ENCODE results near the gene CRELD1. TPM values are rescaled to one million over a fixed set of nuclear protein-coding genes. Genes with fewer than 3 reads are reported as not detected.

The CRELD1 gene
- total and polyA plus RNA-seq, 8 donors: 29.9 to 81.2 (median 66.7) TPM

DNA sequence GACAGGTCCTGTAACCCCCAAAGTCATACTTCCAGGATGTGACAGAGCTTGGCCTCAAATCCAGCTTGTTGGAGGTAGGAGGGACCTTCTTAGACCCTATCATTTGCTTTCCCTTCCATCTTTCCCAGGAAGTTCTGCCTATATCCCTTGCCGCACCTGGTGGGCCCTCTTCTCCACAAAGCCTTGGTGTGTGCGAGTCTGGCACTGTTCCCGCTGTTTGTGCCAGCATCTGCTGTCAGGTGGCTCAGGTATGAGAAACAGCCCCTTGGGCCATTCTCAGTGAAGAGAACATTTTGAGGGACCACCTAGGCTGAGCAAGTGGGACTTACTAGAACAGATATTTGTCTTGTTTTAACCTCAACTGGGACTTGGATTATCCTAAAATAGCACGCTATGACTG lies 29.7 kb upstream of the CRELD1 start:
- H3K4me3 ChIP-seq: no peak overlapping the region
- H3K36me3 ChIP-seq: no peaks in the 10 kb centered on the region
- ATAC-seq (no peak), DNase-seq (no peak)
- intact Hi-C loops (cut with DNase I): no loop called here
- H3K9me3 ChIP-seq: no peaks in the 10 kb centered on the region
- no peak for TF ChIP-seq CTCF (IDR thresholded peaks at IDR 0.05)
- H3K4me1 ChIP-seq: peaks cover 3 to 23% of the 10 kb centered on the region in 2 donors
- no peaks in the 10 kb centered on the region for H3K27me3 ChIP-seq
- H3K27ac ChIP-seq: no peak overlapping the region

DNA sequence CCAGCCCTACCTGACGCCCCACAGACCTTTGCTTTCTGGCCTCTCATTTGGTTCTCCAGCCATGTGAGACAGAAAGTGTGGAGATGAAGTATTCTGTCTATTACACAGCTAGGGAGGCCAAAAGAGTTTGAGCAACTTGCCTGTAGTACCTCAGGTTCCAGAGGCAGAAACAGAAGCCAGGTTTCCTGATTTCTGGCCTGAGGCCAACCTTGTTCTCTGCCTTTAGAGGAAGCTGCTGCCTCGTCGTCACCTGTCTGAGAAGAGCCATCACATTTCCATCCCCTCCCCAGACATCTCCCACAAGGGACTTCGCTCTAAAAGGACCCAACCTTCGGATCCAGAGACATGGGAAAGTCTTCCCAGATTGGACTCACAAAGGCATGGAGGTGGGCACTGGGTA lies 27.2 kb upstream of the CRELD1 start:
- DNase-seq: no peak
- Histone ChIP-seq H3K4me1 (peaks cover 0 to 24% of the 10 kb centered on the region in 2 donors), H3K9me3 (no peaks in the 10 kb centered on the region), H3K27me3 (no peaks in the 10 kb centered on the region), H3K4me3 (no peak overlapping the region), H3K27ac (no peak overlapping the region), H3K36me3 (no peaks in the 10 kb centered on the region)
- TF ChIP-seq CTCF (IDR thresholded peaks at IDR 0.05): no peak
- no peak for ATAC-seq
- intact Hi-C loops (cut with DNase I): no loop called here

GRCh38 chr3:9908286-9908685 lies 25.3 kb upstream of the CRELD1 start:
- no peak for ATAC-seq
- no peak overlapping the region for H3K27ac ChIP-seq
- intact Hi-C loops (cut with DNase I): no loop called here

GRCh38 chr3:9909221-9910013 lies 24.2 kb upstream of the CRELD1 start:
- no peak for TF ChIP-seq CTCF (IDR thresholded peaks at IDR 0.05)
- H3K27ac ChIP-seq: peak overlapping the region in 1 of 2 donors; percentile 7
- no peak overlapping the region for H3K4me3 ChIP-seq
- no peaks in the 10 kb centered on the region for H3K36me3 ChIP-seq
- intact Hi-C loops (cut with DNase I): no loop called here
- H3K27me3 ChIP-seq: no peaks in the 10 kb centered on the region
- peak; percentile 91 for ATAC-seq
- H3K4me1 ChIP-seq: peaks cover 0 to 21% of the 10 kb centered on the region in 2 donors
- DNase-seq: peak in 1 of 4 donors; percentile 48
- H3K9me3 ChIP-seq: no peaks in the 10 kb centered on the region

More at GRCh38 chr3:9908286-9908685, 25.3 kb upstream of the CRELD1 start:
- Histone ChIP-seq H3K4me1 (peaks cover 0 to 22% of the 10 kb centered on the region in 2 donors), H3K4me3 (no peak overlapping the region), H3K36me3 (no peaks in the 10 kb centered on the region), H3K27me3 (no peaks in the 10 kb centered on the region), H3K9me3 (no peaks in the 10 kb centered on the region)
- no peak for TF ChIP-seq CTCF (IDR thresholded peaks at IDR 0.05)
- no peak for DNase-seq

- Histone ChIP-seq H3K27ac (no peak overlapping the region), H3K4me1 (peaks cover 6 to 45% of the 10 kb centered on the region in 2 donors), H3K36me3 (no peaks in the 10 kb centered on the region), H3K4me3 (no peak overlapping the region), H3K9me3 (no peaks in the 10 kb centered on the region), H3K27me3 (no peaks in the 10 kb centered on the region)
- DNase-seq (no peak), ATAC-seq (no peak)
- TF ChIP-seq CTCF (IDR thresholded peaks at IDR 0.05): no peak
- intact Hi-C loops (cut with DNase I): no loop called here
Observed at GRCh38 chr3:9911863-9912262, 21.8 kb upstream of the CRELD1 start.
